GM10847 (cell line): Measurements from ENCODE around the gene VPS35L.

ENCODE experiments used
- POLR2A ChIP-seq: IDR thresholded peaks from 2 replicates; pipeline ENCODE4 v1.6.1; 2011; ENCODE audit not compliant: insufficient read length; ENCODE audit errors: extremely low read depth

The VPS35L gene

DNA sequence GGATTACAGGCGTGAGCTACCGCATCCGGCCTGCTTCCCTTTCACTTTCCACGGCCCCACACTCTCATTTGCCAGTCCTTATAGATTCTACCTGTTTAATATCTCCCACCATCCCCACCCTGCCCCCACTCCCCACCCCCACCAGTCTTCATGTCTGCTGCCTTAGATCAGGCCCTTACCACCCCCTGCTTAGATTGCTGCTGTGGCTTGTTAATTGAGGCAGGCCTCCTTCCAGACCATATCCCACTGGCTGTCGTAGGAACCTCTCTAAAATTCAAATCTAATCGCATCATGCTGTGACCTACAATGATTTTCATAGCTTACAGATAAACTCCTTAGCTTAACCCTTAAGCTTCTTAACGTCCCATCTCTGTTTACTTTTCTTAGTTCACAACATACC is 167.5 kb downstream of the VPS35L start:
- TF ChIP-seq POLR2A: no peak

DNA sequence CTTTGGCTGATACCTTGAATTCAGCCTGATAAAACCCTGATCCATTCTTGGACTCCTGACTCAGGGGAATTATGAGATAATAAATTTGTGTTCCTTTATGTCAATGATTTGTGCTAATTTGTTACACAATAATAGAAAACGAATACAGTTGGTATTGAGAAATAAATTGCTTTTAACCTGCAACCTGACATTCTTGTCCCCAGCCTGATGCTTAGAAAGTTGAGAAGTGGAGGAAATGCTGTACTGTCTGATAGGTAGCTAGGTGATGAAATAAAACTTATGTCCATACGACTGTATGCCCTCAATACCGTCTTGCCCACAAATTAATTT is 173.1 kb downstream of the VPS35L start:
- no peak for TF ChIP-seq POLR2A

DNA sequence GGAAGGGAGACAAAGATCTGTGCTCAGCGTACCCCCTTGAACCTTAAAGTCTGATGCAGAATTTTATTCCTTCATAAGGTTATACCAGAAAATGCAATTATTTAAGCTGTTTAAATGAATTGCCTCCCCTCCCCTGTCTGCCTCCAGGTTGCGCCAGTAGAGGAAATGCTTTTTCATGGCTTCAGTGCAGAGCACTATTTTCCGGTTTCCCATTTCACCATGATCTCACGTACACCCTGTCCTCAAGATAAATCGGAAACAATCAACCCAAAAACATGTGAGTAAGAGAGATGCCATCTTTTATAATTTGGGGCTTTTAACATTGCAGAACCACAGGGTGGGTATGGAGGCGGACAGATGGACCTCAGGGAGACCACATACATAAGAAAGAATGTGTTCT is 178.0 kb downstream of the VPS35L start:
- no peak for TF ChIP-seq POLR2A

DNA sequence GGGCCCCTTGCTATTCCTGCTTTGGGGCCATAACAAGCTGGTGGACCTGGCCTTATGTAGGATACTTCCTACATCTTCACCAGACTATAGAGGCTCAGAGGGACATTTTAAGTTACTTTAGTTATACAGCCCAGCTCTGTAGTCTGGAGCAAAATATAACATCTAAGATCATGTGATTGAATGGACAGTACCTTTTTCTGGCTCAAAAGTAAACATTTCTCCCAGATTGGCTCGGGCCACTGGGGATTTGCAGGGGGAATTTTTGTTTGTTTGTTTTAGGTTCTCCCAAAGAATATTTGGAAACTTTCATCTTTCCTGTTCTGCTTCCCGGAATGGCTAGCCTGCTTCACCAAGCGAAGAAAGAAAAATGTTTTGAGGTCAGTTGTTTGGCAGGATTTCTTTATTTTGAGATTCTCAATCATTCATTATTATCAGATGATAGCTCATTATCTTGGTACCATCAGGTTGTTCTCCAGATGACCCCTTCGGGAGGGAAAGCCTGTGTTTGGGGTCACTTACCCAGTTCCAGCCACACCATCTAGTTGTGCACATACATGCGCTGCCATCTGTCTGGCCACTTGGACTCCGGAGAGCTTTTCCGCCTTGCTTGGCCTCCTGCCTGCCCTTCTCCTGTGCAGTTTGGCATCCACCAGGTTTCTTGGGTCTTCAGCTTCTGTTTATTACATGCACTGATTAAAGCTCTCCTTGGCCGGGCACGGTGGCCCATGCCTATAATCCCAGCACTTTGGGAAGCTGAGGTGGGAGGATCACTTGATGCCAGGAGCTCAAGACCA is 179.8 kb downstream of the VPS35L start:
- no peak for TF ChIP-seq POLR2A

DNA sequence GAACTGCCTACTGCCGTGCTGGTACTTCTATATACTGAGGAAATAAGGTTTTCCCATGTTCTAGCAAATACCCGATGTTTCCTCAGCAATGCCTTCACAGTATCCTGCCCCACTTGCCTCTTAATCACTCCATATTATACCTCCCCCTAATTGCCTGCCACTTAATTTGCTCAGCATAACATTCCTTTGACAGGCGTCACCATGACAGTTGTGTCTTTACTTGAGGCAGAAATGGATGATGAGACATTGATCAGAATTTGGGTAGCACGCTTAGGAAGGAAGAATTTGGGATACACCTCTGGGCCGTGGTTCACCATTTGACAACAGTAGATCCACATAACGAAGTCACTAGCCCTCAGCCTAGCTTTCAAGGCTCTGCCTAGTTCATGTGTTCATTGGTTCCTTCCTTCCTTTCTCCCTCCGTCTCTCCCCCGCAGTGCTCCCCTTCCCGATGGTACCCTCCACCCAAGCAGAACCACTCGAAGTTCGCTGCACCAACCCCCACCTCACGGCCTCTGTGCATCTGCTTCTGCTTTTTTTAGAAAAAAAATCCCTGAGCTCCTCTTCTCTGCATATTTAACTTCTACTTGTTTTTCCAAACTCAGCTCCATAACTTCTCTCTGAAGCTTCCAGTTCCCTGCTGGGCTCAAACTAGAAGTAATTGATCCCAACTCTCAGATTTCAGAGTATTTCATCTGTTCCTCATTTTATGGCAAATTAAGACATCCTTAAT is 182.0 kb downstream of the VPS35L start:
- TF ChIP-seq POLR2A: no peak

DNA sequence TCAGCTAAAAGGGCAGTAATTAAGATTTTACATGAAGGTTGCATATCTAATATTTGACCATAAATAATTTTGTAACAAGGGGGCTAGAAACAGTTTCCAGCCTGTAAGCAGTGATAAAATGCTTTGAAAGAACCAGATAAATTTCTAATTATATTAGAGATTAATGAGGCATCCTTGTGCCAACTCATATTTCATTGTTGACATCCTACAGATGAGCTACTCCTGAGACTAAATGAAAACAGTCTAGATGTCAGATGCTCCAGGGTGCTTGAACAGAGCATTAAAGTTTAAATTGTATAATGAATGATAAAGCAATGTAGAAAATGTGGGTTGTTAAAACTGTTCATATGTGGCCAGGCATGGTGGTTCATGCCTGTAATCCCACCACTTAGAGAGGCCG is 185.9 kb downstream of the VPS35L start:
- TF ChIP-seq POLR2A: no peak

DNA sequence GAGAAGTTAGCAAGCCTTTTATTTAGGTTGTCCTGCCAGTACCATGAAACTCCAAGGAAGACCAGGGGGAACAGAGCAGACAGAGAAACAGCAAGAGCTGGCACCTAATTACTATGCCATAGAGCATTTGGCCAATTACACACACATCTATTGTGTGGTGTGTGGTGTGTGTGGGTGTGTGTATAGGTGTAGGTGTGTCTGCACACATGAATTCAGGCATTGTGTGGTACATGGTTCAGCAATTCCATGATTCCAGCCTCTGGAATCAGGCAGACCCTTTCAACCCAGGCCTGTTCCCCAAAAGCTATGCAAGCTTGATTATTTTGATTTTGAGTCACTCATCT is 188.3 kb downstream of the VPS35L start:
- no peak for TF ChIP-seq POLR2A

DNA sequence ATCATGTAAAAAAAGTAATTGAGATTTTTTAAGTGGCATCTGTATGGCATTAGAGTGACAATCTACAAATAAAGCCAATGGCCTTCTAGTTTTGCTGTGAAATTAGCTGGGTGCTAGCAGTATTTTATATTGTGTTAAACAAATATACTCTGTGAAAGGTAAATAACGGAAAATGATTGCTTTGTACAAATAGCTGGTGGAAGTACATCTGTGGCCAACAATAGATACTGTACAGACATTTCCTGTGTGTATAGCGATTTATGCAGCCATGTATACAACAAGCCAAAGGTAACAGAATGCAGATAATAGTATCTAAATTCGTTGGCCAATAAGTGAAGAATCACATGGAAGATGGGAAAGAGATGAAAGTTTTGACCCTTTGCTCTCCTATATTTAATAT is 189.2 kb downstream of the VPS35L start:
- no peak for TF ChIP-seq POLR2A

DNA sequence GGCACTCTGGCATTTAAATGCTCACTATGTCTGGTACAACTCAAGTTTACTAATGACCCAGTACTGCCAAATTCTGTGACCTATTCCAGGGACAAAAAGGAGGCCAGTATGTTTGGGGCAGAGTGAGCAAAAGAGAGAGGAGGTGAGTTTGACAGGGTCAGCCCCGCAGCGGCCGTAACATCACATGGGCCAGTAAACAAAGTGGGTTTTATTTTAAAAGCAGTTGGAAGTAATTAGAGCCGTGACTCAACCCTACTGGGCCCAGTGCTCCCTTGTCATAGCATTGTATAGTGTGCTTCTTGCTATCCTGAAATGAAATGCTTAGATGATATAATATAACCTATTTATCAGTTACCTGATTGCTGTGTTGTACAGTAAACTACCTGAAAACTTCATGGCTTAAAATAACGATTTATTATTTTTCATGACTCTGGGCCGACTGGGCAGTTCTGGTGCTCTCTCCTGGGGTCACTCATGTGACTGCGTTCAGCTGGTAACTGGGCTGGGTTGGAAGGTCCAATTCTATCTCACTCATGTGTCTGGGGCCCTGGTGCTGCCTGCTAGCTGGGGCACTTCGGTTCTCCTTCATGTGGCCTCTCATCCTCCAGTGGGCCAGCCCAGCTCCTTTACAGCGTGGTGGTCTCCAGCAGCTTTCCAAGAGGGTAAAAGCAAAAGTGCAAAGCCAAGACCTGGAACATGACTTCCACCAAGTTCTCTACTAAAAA is 189.9 kb downstream of the VPS35L start:
- TF ChIP-seq POLR2A: no peak

DNA sequence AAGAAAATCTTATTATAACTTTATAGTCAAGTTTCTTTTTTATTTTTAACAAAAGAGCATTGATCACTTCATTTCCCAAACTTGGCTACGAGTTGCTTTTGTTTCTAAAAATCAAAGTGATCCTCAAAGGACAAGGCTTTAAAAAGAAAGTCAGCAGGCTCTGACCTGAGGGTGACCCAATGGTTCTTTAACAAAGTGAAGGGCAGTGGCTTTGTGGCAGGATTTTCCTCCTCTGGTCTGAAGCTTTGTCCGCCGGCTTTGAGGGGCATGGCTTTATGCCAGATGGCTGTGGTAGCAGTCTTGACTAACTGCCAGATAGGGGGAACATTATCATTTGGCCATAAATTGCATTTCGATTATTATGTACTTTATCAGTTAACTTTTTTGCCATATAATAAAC is 191.1 kb downstream of the VPS35L start:
- no peak for TF ChIP-seq POLR2A

DNA sequence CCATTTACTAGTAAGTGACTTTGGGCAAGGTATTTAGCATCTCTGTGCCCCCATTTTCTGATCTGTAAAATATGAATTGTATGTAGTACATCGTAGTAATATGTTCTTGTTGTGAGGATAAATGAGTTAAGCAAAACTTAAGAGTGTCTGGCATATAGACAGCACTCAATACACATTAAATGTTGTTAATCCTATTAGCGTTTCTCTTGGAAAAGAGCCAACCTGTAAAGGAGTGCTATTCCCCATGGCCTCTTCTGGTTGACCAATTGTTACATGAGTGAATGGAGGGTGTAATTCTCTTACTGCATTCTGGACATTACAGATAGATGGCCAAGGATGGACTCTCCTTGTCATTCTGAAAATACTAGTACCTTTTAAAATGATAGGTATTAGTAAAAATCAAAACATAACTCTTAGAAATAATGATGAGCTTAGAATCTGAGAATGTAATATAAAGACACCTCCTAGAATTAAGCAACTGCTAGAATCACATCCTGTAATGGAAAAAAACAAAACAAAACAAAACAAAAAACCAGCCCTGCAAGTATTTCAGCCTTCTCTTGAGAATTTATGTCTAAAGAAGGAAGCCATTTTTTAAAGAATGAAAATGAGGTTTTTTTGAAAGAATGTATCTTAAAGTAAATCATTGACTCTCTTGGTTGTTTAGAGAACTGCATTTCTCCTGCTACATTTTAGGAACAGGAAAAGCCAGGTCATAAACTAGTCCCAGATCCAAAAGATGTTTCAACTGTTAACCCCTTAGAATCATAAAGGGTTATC is 193.1 kb downstream of the VPS35L start:
- no peak for TF ChIP-seq POLR2A

DNA sequence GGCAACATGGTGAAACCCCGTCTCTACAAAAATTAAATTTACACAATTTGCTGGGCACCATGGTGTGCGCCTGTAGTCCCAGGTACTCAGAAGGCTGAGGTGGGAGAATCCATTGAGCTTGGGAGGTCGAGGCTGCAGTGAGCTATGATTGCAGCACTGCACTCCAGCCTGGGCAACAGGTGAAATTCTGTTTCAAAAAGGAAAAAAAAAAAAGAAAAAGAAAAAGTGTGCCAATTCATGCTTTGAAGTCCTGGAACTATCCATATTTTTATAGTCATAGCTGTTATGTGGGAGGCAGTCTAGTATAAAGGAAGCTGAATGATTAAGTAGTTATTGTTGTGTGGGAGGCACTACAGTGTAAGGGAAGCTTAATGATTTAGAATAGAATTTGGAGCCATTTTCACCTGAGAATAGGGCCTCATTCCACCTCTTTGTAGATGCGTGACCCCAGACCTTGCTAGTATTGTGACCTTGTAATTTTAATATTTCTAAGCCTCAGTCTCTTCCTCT is 194.1 kb downstream of the VPS35L start:
- no peak for TF ChIP-seq POLR2A
